SK-N-MC (cell line): ENCODE data around the gene UBQLN3.

Experiments used
- EZH2 ChIP-seq: fragments of 200-600 bp; sonication (generic); IDR thresholded peaks from one replicate; pipeline ENCODE4 v1.6.1; 2017; ENCODE audit warnings: antibody characterized with exemption
- FOXP2 ChIP-seq: optimal IDR thresholded peaks from 2 replicates; pipeline ENCODE3; 2011; ENCODE audit warnings: mild to moderate bottlenecking, moderate library complexity; ENCODE audit not compliant: insufficient read depth; ENCODE audit errors: extremely low read length, control extremely low read depth
- POLR2AphosphoS5 ChIP-seq: IDR thresholded peaks from 2 replicates; pipeline ENCODE4 v1.6.1; 2012; ENCODE audit warnings: mild to moderate bottlenecking, low read depth, low read length, borderline replicate concordance

GRCh38 chr11:5553343-5553742 lies 43.6 kb upstream of the UBQLN3 start:
- TF ChIP-seq POLR2AphosphoS5, result no peak
- TF ChIP-seq EZH2, result no peak
- no peak for TF ChIP-seq FOXP2
